ENCODE results near the gene KIAA1210.
"Not testable (repeated sequence)": the region's sequence is repeated elsewhere in the genome, so short reads cannot be mapped to it uniquely, and the experiment has no call there.

KIAA1210 gene

DNA sequence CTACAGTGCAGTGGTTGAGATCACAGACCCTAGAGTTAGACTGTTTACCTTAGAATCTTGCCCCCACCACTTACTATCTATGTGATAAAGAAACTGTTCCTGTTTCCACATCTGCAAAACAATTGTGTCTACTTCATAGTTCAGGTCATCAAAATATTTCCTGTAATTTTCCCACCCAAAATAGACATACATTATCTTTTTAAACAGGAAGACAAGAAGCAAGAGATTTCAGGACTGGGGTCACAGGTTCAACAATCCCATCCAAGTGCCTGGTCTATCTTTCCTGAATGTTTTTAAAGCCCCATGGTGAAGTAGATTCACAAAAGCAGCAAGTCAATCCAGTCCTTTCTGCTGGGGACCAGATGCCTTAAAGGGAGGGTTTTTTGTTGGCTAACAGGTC lies 96.6 kb downstream of the KIAA1210 start:
- no peak for DNase-seq

- DNase-seq = not testable (repeated sequence)
Observed at GRCh38 chrX:119029656-119030055, 98.0 kb downstream of the KIAA1210 start.

DNA sequence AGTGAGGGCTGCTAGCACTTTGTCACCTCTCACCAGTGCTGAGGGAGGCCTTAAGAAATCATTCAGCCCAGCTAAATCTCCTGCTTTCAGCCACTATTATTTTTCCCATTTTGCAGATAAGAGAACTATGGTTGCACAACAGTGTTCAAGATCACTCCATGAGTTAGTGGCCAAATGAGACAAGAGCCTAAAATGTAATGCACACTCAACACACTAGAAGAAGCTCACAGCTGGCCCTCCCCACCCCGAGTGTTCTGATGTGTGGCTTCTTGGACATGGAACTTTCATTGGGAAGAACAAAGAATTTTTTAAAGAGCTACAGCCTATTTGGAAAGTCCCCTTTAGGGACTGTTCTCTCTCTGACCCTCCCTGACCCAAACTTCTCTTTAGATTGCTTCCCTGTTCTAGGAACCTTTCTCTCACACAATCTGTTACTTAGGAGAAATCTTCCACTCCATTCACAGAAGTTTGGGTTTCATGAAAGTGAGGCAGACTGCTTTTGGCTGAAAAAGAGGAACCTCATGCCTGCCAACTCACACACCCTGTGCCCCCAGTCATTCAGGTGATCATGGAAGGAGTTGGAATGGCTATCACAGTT lies 98.8 kb downstream of the KIAA1210 start:
- no peak for DNase-seq
